GM19351 (cell line): ENCODE results near the gene LDAF1.
"Not testable (repeated sequence)": the region's sequence is repeated elsewhere in the genome, so short reads cannot be mapped to it uniquely, and the experiment has no call there.

Experiments
- ATAC-seq: cut with Tn5 transposase; IDR thresholded peaks from one replicate; pipeline ENCODE4 v1.9.1; 2021; ENCODE audit warnings: mild to moderate bottlenecking, moderate library complexity; ENCODE audit not compliant: unreplicated experiment

LDAF1 gene

DNA sequence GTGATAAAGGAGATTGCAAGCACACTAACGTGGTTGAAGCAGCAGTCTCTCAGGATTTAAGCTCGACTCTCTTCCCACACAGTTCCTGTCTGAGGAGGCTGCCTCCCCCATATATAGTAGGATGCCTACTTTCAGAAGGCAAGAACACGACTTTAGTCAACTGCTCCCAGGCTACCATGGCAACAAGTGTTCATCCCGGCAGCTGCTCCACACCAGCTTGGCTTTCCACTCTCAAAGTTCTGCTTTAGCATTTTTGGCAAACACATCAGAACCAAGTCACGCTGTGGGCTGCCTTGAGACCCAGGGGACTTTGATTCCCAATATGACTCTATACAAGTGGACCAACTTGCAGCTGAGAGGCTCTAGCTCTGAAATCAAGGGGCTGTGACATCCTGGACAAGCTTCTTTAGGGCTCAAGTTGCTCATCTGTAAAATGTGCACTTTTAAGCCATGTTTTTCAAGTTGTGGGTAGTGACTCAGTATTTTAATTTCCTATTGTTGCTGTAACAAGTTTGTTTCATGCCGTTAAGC is 36.4 kb downstream of the LDAF1 start:
- ATAC-seq = no peak

DNA sequence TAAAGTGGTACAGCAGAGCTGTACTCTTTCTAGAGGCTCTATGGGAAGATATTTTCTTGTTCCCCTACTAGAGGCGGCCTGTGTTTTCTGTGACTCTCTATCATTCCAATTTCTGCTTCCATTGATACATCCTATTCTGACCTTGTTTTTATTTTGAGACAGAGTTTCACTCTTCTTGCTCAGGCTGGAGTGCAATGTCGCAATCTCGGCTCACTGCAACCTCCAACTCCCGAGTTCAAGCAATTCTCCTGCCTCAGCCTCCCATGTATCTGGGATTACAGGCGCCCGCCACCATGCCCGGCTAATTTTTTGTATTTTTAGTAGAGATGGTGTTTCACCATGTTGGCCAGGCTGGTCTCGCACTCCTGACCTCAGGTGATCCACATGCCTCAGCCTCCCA is 36.9 kb downstream of the LDAF1 start:
- ATAC-seq = not testable (repeated sequence)

DNA sequence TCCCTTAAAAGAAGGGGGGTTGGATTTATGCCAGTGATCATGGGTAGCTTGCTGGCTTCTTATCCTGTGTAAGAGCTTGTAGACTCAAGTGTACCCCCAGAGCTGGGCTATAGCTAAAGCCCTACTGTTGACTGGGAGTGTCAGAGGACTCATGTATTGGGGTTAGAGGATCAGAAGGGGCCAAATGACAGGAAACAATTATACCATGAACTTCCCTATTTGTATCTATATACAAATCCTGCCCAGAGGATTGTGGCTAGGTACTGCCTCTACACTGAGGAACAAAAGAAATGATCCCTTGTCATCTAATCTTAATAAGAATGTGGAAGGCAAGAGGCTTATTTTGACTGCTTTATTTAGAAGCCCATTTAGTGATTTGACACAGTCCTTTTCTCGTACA is 38.6 kb downstream of the LDAF1 start:
- no peak for ATAC-seq

DNA sequence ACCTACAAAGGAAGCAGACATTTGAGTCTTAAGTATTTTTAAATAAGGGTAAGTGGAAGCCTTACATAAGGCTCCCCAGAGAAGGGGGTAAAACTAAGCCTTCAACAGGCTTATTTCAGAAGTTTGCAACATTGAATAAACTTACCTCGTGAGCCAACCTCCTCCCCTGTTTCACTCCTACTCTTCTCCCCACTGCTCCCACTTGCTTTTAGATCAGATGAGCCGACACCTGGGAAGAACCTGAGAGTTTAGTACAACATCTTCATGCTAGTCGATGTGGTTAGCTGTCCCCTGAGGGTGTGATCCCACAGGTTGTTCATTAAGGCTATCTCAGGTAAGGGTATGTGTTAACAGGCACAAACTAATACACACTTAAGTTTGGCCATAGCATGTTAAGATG is 39.1 kb downstream of the LDAF1 start:
- ATAC-seq = no peak

DNA sequence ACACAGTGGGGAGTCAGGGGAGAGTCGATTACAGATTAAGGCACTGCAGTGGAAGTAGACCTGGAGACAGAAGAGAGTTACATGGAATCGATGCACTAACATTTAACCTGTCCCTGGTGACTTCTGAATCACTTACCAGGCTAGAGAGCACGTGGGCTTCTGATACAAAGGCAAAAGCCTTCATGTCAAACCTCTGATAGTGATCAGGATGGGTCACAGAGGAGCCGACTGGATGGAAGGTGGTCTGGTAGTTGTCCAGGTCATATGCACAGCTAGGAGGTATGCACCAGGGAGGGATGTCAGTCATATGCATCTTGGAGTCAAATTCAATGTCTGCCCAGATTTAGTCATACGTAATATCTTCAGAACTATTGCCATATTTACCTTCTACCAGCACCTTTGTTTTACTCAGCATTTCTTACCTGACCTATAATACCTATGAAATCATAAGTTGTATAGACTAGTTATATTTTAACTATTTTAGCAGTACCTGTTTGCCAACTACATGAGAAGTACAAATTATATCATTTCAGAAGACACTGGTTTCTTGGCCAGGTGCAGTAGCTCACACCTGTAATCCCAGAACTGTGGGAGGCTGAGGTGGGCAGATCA is 41.2 kb downstream of the LDAF1 start:
- no peak for ATAC-seq

DNA sequence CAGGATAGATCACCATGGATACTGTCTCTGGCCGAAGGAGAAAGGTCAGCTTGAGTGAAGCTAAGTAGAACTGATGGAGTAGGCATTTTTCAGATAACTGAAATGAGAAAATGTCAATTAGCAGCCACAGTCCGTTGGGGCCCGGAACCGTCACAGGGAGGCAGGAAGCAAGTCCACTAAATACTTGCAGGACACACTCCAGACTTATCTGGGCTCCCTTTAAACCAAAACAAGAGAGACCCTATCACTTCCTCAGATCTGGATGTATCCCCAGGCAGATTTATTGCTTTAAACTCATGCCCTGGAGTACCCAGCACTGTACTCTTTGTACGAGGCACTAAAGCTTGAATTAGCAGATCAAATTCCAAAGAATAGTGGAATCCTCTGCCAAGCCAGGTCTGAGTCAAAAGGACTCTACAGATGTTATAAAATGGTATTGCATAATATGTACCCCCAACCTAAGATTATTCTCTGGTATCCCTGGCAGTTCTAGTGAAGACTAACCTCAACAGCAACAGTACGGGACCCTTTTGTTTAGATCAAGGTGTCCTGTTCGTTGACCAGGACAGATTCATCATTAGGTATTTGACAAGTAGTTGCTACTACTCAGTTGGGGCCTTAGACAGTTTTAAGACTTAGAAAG is 44.8 kb downstream of the LDAF1 start:
- ATAC-seq = no peak

DNA sequence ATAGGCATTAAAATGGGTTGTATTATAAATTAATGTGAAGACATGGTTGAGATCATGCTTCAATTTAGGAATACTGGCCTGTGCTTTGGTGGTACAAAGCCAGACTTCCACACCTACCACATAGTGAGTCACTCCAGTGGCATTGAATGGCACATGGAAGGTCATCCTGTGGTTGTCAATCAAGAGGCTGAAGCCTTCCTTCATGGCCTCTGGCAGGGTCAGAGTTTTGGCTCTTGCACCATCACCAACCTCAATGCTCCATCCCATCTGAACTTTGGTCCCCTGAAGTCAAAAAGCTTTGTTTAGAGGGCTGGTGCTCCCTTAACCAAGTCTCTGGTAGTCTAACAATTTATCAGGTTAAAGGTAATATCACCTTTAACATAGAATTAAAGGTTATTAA is 46.8 kb downstream of the LDAF1 start:
- ATAC-seq = no peak

DNA sequence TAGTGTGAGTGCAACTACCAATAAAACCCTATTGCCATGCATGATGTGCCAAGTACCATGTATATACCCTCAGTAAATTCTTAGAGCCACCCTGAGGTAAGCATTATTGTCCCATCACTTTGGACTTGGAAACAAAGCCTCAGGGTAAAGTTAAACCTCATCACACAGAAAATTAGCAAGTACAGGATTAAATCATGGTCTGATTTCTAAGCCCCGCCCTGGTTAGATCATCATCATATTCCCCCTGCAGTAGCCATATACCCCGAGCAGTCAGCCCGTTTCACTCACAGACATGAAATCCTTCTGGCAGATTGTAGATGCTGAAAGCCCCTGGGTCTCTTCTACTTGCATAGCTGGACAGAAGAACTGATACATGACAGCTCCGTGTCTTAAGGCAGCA is 48.1 kb downstream of the LDAF1 start:
- no peak for ATAC-seq

DNA sequence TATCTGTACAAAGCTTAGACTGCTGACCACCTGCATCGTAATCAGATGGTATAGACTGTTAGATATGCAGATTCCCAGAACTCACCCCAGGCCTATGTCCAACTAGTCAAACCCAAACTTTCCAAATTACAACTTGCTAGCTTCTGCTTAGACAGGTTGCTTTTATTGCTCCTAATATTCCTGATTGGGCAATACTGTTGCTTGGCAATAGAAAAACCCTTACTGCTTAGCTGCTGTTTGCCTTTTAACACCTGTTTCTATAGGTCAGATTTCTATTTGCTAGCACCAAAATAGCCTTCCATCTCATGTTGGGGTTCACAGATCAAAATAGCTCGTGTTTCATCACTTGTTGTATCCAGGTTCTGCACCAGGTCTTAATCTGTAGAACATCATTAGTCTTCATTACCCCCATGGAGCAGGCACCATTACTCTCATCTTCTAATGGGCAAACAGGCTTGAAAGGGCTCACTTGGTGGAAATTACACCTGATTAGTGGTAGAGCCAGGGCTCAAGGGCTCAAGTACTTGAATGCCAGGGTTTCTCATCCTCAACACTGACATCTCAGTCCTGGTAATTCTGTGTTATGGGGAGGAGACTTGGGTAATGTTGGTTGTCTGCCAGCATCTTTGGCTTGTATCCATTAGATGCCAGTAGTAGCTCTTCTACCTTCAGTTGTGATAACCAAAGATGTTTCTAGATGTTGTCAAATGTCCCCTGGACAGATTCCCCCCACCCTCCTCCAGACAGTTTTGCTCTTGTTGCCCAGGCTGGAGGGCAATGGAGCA is 50.2 kb downstream of the LDAF1 start:
- no peak for ATAC-seq

DNA sequence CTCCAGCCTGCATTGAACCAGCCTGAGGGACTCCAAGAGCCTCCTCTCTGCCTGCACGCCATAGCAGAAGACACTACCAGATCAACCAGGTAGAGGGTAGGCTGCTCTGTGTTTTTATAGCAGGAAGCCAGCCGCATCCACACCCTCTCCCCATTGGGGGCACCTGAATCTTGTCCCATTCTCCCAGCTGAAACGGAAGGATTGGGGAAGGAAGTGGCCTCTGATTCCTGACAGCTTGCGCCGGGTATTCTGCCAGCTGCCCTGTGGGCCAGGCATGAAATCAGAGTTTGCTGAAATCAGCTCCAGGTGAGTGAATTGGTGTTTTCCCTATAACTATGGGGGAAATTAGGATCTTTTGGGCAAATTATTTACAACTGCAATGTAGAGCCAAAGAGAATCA is 53.0 kb downstream of the LDAF1 start, which contains the start of gene ZP2:
Gene ZP2, minus strand, starts transcription at position 89 of the 400 bp plus-strand sequence. Its CDS starts 27 bp downstream, at position 62.
- no peak for ATAC-seq

DNA sequence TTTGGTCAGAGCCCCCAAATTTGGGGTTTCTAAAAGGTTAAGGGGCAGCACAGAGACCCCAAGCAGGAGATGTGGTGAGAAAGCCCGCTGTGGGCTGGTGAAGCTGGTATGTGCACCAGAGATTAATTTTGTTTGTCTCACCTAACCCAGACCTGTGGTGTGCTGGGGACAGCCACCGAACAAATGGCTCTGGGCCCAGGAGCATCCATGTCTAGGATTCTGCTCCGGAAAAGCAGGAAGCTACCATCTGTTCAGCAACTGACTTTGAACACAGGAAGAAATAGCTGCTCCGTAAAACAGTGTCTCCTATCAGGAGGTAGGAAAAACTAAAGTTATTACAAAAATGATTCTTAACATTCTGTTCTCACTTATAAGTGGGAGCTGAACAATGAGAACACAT is 55.6 kb downstream of the LDAF1 start:
- no peak for ATAC-seq

DNA sequence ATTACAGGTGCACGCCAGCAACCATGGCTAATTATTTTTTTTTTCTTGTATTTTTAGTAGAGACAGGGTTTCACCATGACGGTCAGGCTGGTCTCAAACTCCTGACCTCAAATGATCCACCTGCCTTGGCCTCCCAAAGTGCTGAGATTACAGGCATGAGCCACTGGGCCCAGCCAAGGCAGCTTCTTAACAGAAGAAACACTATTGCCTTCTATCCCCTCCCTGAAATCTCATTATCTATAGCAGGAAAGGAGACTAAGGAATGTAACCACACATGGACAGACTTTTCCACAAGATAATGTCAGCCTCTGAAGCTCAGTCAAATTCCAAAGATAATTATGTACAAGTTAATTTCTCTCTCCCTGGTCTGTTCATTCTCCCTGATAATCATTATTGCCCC is 58.6 kb downstream of the LDAF1 start:
- no peak for ATAC-seq

DNA sequence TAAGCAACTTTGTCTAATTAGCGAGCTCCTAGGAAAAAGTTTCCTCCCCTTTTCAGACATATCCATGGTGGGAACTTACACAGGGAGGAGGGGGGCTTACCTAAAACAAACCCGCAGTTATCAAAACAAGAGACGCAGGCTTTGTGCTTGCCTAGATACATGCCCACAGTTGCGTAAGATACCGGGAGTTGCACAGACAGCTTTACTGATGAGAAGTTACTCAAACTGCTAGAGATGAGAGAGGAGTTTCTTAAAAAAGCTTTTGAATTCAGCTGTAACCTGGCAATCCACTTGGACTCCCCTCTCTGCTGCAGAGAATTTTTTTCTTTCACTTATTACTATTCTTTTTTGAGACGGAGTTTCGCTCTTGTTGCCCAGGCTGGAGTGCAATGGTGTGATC is 59.7 kb downstream of the LDAF1 start:
- no peak for ATAC-seq

DNA sequence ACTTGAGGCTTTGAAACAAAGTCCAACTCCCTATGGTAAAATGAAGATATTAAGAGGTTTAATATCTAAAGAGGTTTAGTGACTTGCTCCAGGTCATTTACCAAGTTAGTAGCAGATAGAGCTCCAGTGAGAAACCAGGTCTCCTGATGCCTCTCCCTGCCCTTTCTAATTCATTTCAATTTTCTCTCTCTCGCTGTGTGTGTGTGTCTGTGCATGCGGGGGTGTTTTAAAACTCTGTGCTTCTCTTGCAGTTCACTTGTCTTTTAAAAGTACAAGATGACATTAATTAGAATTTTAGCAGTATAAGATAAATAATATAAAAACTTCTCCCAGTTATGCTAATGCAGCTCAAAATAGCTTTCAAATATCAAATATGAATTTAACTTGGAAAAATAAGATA is 61.1 kb downstream of the LDAF1 start:
- ATAC-seq = no peak

DNA sequence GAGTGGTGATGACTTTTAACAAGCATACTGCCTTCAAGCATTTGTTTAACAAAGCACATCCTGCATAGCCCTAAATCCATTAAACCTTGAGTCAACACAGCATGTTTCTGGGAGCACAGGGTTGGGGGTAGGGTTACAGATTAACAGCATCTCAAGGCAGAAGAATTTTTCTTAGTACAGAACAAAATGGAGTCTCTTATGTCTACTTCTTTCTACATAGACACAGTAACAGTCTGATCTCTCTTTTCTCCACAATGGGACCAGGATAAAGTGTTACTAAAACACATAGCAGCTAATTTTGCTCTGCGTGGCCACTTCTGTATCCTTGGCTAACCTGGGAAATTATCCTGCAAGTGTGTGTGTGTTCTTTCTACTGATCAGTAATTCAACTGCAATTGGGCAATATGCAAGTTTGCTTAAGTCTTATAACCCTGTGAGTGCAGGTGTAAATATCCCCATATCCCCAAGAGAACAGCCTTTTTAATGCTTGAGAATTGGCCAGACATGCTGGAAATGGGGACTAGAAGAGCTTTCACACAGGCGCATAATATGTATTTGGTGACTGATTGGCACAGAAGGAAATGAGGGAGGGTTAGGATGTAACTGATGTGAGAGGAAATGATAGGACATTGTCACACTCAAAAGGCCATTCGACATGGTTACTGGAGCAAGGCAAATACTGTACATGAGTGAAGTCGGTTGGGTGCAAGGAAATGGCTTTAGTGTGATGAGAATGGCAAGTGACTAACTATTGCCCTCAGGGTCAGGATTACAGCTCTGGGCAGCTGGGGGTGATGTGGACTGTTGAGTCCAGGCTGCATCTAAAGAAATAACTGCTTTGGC is 64.2 kb downstream of the LDAF1 start:
- ATAC-seq = no peak

DNA sequence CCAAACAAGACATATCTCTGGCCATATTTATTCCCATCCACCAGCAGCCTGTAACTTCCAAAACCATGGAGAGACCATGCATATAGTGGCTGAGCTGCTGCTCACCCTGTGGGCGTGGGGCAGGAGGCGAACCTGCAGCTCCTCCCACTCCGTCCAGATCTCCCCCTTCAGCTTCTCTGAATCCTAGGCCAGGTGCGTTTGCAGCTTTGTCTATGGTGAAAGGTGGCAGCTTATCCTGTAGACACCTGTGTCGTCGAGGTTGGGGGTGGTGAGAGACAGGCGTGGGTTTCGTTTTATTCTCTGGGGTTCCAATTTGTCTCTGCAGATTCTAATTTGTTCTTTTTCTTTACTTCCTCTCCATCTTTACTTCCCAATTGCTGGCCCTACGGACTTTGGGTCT is 65.3 kb downstream of the LDAF1 start:
- ATAC-seq = no peak

DNA sequence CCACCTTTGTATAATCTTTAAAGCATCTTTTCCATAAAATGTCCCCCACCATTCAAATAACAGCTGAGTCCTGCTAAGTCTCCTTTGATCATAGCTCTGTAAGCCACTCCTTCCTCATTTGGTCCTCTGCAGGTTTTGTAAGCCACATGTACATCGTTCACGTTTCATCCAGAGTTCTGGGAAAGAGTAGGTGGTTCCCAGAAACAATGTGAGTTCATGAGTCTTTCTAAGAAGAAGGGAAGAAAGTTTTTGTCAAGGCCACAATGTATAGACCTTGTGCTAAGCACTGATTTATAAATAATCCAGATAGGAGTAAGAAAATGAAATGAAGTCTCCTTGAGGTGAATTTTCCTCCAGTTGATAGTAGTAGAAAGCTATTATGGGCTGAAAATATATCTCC is 66.3 kb downstream of the LDAF1 start:
- ATAC-seq = no peak

DNA sequence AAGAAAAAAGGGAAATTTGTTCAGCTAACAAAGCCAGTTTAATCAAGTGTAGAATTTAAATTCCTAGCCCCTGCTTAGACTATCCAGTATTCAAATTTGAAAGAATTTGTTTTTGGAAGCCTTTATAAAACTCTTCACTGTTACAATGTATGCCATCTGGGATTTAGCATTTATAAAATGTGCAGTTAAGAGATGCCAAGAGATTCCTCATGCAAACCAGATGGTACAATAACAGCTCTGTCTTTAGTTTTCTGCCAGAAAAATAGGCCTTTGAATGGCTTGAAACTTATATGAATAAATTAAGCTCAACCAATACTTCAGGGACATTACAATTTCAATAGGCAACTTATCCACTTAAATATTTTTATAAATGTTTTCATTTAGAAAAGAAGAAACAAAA is 68.3 kb downstream of the LDAF1 start:
- ATAC-seq = no peak

DNA sequence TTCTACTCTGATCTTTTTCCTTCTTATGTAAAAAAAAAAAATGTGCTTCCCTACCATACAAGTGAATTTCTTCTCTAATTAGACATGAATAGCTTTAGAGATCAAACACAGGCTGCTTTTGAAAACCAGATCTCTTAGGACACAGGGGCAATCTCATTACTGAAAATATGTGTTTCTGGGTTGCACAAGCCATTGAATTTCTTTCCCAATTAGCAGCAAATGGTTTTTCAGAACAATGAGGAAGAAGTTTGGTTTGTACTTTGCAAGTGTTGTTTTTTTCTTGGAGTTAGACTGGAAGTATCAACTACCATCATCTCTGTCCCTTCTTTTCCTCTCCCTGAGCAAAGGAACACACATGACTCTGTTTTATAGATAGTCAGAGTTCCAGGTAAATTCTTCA is 69.4 kb downstream of the LDAF1 start:
- ATAC-seq = no peak

DNA sequence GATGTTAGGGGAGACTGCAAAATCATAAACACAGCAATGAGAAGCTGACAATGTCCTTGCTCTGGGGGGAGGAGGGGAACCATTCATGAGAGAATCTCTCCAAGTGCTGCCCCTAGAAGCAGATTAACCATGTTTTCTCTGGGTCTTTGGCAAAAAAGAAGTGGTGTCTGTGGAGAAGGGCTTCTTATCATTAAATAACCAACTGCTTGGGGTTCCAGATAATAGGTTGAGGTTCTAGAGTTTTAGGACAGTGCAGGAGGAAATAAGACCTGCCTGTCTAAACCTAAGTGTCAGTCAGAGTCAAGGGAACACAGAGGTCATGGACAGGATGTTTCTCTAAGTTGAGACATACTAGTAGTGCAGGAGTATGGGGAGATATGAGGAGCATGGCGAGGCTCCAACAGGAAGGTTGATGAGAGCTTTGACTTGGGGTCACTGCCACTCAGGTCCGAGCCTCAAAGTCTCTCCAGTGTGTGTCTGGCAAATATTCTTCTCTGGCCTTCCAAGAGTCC is 69.9 kb downstream of the LDAF1 start:
- no peak for ATAC-seq
